Measurements from ENCODE around the gene SCTR. TPM values are rescaled to one million over a fixed set of nuclear protein-coding genes. Genes with fewer than 3 reads are reported as not detected.

Gene SCTR
- polyA plus RNA-seq, 3 donors = not detected

DNA sequence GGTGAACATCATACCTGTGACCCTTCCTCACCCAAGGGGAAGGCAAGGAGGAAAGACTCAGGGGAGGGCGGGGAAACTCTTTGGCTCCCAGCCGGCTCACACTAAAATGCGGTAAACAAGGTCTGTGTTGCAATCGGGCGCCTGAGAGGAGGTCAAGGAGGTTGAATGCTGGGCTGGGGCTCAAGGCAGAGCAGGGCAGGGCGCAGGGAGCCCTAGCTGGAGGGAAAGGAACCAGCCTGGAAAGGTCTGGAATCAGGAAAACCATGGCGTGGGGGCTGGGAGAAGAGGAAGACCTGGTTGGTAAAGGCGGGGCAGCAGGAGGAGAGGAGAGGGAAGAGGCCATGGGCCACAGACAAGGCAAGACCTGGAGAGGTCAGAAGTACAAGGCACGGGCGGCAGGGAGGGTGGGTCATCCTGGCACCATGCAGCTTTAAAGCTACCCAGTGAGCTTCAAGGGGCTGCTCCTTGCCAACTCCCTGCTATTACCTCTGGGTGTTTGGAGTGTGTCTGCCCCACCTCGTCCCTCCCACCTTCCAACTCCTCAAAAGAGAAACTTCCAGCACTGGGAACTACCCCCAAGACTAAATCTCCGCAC lies 97.4 kb downstream of the SCTR start:
- no peak overlapping the region for H3K4me3 ChIP-seq (replicated peaks in 1 of 3; ENCODE audit: low read depth in 2 of 3, low read length in 3 of 3)
- H3K9me3 ChIP-seq (replicated peaks in 1 of 2; ENCODE audit: control insufficient read depth in 1 of 2, insufficient read depth in 1 of 2, low read length in 2 of 2) = no peaks in the 10 kb centered on the region
- no peak overlapping the region for H3K9ac ChIP-seq (ENCODE audit: insufficient read depth, low read length, poor library complexity, severe bottlenecking)
- no peaks in the 10 kb centered on the region for H3K79me2 ChIP-seq (ENCODE audit: insufficient read depth, low read length)
- Mint-ChIP-seq H3K9me3 (peaks cover 0 to 8% (median 6%) of the 10 kb centered on the region in 7 donors), H3K4me3 (peak overlapping the region in 1 of 2 donors; percentile 36), H3K27ac (peak overlapping the region in 1 of 7 donors; percentile 45), H3K27me3 (ENCODE audit: low read depth in 3 of 3) (peaks cover 31 to 60% (median 50%) of the 10 kb centered on the region in 3 donors), H3K36me3 (no peaks in the 10 kb centered on the region), H3K4me1 (peaks cover 10% of the 10 kb centered on the region)
- no peak overlapping the region for H2AFZ ChIP-seq (ENCODE audit: insufficient read depth, low read depth, low read length, poor library complexity, severe bottlenecking)
- no peak overlapping the region for H3K27ac ChIP-seq (ENCODE audit: low read depth in 1 of 2, low read length in 2 of 2)
- no peak overlapping the region for H3K4me2 ChIP-seq (replicated peaks; ENCODE audit: extremely low read depth, low read length, poor library complexity, severe bottlenecking)
- DNase-seq = no peak
- intact Hi-C loops (cut with micrococcal nuclease) = no loop called here
- H3K36me3 ChIP-seq (replicated peaks in 1 of 2; ENCODE audit: control insufficient read depth in 1 of 2, insufficient read depth in 2 of 2, low read length in 2 of 2) = no peaks in the 10 kb centered on the region
- H3K4me1 ChIP-seq (ENCODE audit: control insufficient read depth in 1 of 2, insufficient read depth in 2 of 2, low read length in 2 of 2) = peaks cover 5 to 15% of the 10 kb centered on the region in 2 donors
- TF ChIP-seq CTCF (IDR thresholded peaks at IDR 0.05) = no peak
- no peaks in the 10 kb centered on the region for H4K20me1 ChIP-seq (ENCODE audit: insufficient read depth, low read length)
- WGBS (ENCODE audit: insufficient coverage) = 49% methylated on average over 7 of the region's 12 CpGs
- H3K27me3 ChIP-seq (ENCODE audit: control insufficient read depth in 2 of 2, insufficient read depth in 2 of 2, low read length in 2 of 2) = peaks cover 10 to 29% of the 10 kb centered on the region in 2 donors

GRCh38 chr2:119426396-119426675 lies 97.9 kb downstream of the SCTR start:
- Histone ChIP-seq H3K4me3 (replicated peaks in 1 of 3; ENCODE audit: low read depth in 2 of 3, low read length in 3 of 3) (no peak overlapping the region), H3K27me3 (ENCODE audit: control insufficient read depth in 2 of 2, insufficient read depth in 2 of 2, low read length in 2 of 2) (peaks cover 8 to 27% of the 10 kb centered on the region in 2 donors), H3K36me3 (replicated peaks in 1 of 2; ENCODE audit: control insufficient read depth in 1 of 2, insufficient read depth in 2 of 2, low read length in 2 of 2) (no peaks in the 10 kb centered on the region), H3K79me2 (ENCODE audit: insufficient read depth, low read length) (no peaks in the 10 kb centered on the region), H4K20me1 (ENCODE audit: insufficient read depth, low read length) (no peaks in the 10 kb centered on the region), H3K27ac (ENCODE audit: low read depth in 1 of 2, low read length in 2 of 2) (no peak overlapping the region), H3K4me2 (replicated peaks; ENCODE audit: extremely low read depth, low read length, poor library complexity, severe bottlenecking) (no peak overlapping the region), H3K4me1 (ENCODE audit: control insufficient read depth in 1 of 2, insufficient read depth in 2 of 2, low read length in 2 of 2) (peaks cover 3 to 9% of the 10 kb centered on the region in 2 donors), H2AFZ (ENCODE audit: insufficient read depth, low read depth, low read length, poor library complexity, severe bottlenecking) (no peak overlapping the region), H3K9ac (ENCODE audit: insufficient read depth, low read length, poor library complexity, severe bottlenecking) (no peak overlapping the region), H3K9me3 (replicated peaks in 1 of 2; ENCODE audit: control insufficient read depth in 1 of 2, insufficient read depth in 1 of 2, low read length in 2 of 2) (no peaks in the 10 kb centered on the region)
- H3K9me3 Mint-ChIP-seq = peaks cover 0 to 9% (median 7%) of the 10 kb centered on the region in 7 donors
- no peak for TF ChIP-seq CTCF (IDR thresholded peaks at IDR 0.05)
- H3K27me3 Mint-ChIP-seq (ENCODE audit: low read depth in 3 of 3) = peaks cover 31 to 57% (median 49%) of the 10 kb centered on the region in 3 donors
- H3K4me1 Mint-ChIP-seq = peaks cover 10% of the 10 kb centered on the region
- WGBS (ENCODE audit: insufficient coverage) = 100% methylated on average over 2 of the region's 5 CpGs
- no peak overlapping the region for H3K27ac Mint-ChIP-seq
- no peak overlapping the region for H3K4me3 Mint-ChIP-seq
- no peak for DNase-seq
- intact Hi-C loops (cut with micrococcal nuclease) = no loop called here
- H3K36me3 Mint-ChIP-seq = no peaks in the 10 kb centered on the region

Data from CD14-positive monocyte (primary cell).